ENCODE data around the gene PIM1.

Gene PIM1

GRCh38 chr6:37138856-37139229, 31.1 kb upstream of the PIM1 start:
- no peak for DNase-seq (ENCODE audit: extremely low read depth, low read depth)
- no peak for TF ChIP-seq CTCF (IDR thresholded peaks at IDR 0.05; ENCODE audit: low read depth, low read length, missing control alignments)
- H3K4me3 ChIP-seq (replicated peaks; ENCODE audit: low read depth, low read length), result no peak overlapping the region

- no peak overlapping the region for H3K4me3 ChIP-seq (replicated peaks; ENCODE audit: low read depth, low read length)
- DNase-seq (ENCODE audit: extremely low read depth, low read depth), result no peak
- no peak for TF ChIP-seq CTCF (IDR thresholded peaks at IDR 0.05; ENCODE audit: low read depth, low read length, missing control alignments)
Observed at GRCh38 chr6:37139230-37139962, 30.6 kb upstream of the PIM1 start.

- H3K4me3 ChIP-seq (replicated peaks; ENCODE audit: low read depth, low read length), result no peak overlapping the region
- no peak for TF ChIP-seq CTCF (IDR thresholded peaks at IDR 0.05; ENCODE audit: low read depth, low read length, missing control alignments)
- DNase-seq (ENCODE audit: extremely low read depth, low read depth), result no peak
Observed at GRCh38 chr6:37140145-37140544, 29.8 kb upstream of the PIM1 start.

- TF ChIP-seq CTCF (IDR thresholded peaks at IDR 0.05; ENCODE audit: low read depth, low read length, missing control alignments), result no peak
- DNase-seq (ENCODE audit: extremely low read depth, low read depth), result no peak
- H3K4me3 ChIP-seq (replicated peaks; ENCODE audit: low read depth, low read length), result no peak overlapping the region
Observed at GRCh38 chr6:37141281-37142049, 28.5 kb upstream of the PIM1 start.

GRCh38 chr6:37142050-37142614, 27.8 kb upstream of the PIM1 start:
- no peak overlapping the region for H3K4me3 ChIP-seq (replicated peaks; ENCODE audit: low read depth, low read length)
- no peak for TF ChIP-seq CTCF (IDR thresholded peaks at IDR 0.05; ENCODE audit: low read depth, low read length, missing control alignments)
- DNase-seq (ENCODE audit: extremely low read depth, low read depth), result no peak

GRCh38 chr6:37143585-37143984, 26.4 kb upstream of the PIM1 start:
- no peak for TF ChIP-seq CTCF (IDR thresholded peaks at IDR 0.05; ENCODE audit: low read depth, low read length, missing control alignments)
- DNase-seq (ENCODE audit: extremely low read depth, low read depth), result no peak
- no peak overlapping the region for H3K4me3 ChIP-seq (replicated peaks; ENCODE audit: low read depth, low read length)

Measured in HFF-Myc (cell line).